Mesothelial cell of epicardium (in vitro differentiated cells): Measurements from ENCODE around the gene MS4A3. TPM values are rescaled to one million over a fixed set of nuclear protein-coding genes. Genes with fewer than 3 reads are reported as not detected.
"Not testable (repeated sequence)": the region's sequence is repeated elsewhere in the genome, so short reads cannot be mapped to it uniquely, and the experiment has no call there.

Source experiments
- DNase-seq, 2 experiments: peaks; one replicate each; pipeline ENCODE4 v3.0.0; 2021; ENCODE audit warnings: low spot score in 2 of 2; ENCODE audit not compliant: unreplicated experiment in 2 of 2
- H3K27ac Mint-ChIP-seq: 2 replicates; pipeline ENCODE4 v1.8.0; 2021; ENCODE audit warnings: mixed read lengths
- H3K27me3 Mint-ChIP-seq: 2 replicates; pipeline ENCODE4 v1.8.0; 2021; ENCODE audit warnings: low read depth, mixed read lengths
- H3K36me3 Mint-ChIP-seq: 2 replicates; pipeline ENCODE4 v1.8.0; 2021; ENCODE audit warnings: mixed read lengths
- H3K4me1 Mint-ChIP-seq: 2 replicates; pipeline ENCODE4 v1.8.0; 2021; ENCODE audit warnings: mixed read lengths
- H3K4me3 Mint-ChIP-seq: 2 replicates; pipeline ENCODE4 v1.8.0; 2021; ENCODE audit warnings: mild to moderate bottlenecking, moderate library complexity, mixed read lengths
- H3K9me3 Mint-ChIP-seq: 2 replicates; pipeline ENCODE4 v1.8.0; 2021; ENCODE audit warnings: mixed read lengths
- CTCF ChIP-seq: fragments of 200-600 bp; sonication (generic); IDR thresholded peaks from one replicate; pipeline ENCODE4 v1.5.0; 2021; ENCODE audit warnings: antibody characterized with exemption; ENCODE audit not compliant: unreplicated experiment
- total RNA-seq: library from RNA; stranded (reverse); gene quantifications from 3 replicates; pipeline ENCODE4 v1.2.1, GENCODE V29; 2021

MS4A3 gene
- total RNA-seq, 1 donor from 2014 or later: not detected

GRCh38 chr11:60059052-60059451, 2.6 kb downstream of the MS4A3 start:
- Mint-ChIP-seq H3K4me3 (no peak overlapping the region), H3K27me3 (peaks cover 20% of the 10 kb centered on the region), H3K27ac (no peak overlapping the region), H3K4me1 (no peaks in the 10 kb centered on the region), H3K36me3 (no peaks in the 10 kb centered on the region), H3K9me3 (peaks cover 3% of the 10 kb centered on the region)
- no peak for DNase-seq
- no peak for TF ChIP-seq CTCF

GRCh38 chr11:60059521-60060240, 3.2 kb downstream of the MS4A3 start:
- TF ChIP-seq CTCF: no peak
- H3K27ac Mint-ChIP-seq: no peak overlapping the region
- peaks cover 3% of the 10 kb centered on the region for H3K9me3 Mint-ChIP-seq
- H3K4me3 Mint-ChIP-seq: no peak overlapping the region
- DNase-seq: no peak
- H3K27me3 Mint-ChIP-seq: peaks cover 20% of the 10 kb centered on the region
- no peaks in the 10 kb centered on the region for H3K36me3 Mint-ChIP-seq
- no peaks in the 10 kb centered on the region for H3K4me1 Mint-ChIP-seq

- no peak for TF ChIP-seq CTCF
- Mint-ChIP-seq H3K36me3 (no peaks in the 10 kb centered on the region), H3K9me3 (peaks cover 3% of the 10 kb centered on the region), H3K27ac (no peak overlapping the region), H3K4me1 (no peaks in the 10 kb centered on the region), H3K4me3 (no peak overlapping the region), H3K27me3 (peaks cover 7% of the 10 kb centered on the region)
- DNase-seq: no peak
Measured at GRCh38 chr11:60064111-60064510, 7.6 kb downstream of the MS4A3 start.

GRCh38 chr11:60065801-60066200, 9.3 kb downstream of the MS4A3 start:
- no peak for DNase-seq
- TF ChIP-seq CTCF: no peak
- H3K27ac Mint-ChIP-seq: no peak overlapping the region
- no peaks in the 10 kb centered on the region for H3K36me3 Mint-ChIP-seq
- H3K4me1 Mint-ChIP-seq: no peaks in the 10 kb centered on the region
- no peaks in the 10 kb centered on the region for H3K9me3 Mint-ChIP-seq
- no peak overlapping the region for H3K4me3 Mint-ChIP-seq
- H3K27me3 Mint-ChIP-seq: peaks cover 7% of the 10 kb centered on the region

- H3K4me3 Mint-ChIP-seq: no peak overlapping the region
- DNase-seq: no peak
- no peak for TF ChIP-seq CTCF
- H3K4me1 Mint-ChIP-seq: no peaks in the 10 kb centered on the region
- no peaks in the 10 kb centered on the region for H3K36me3 Mint-ChIP-seq
- H3K27me3 Mint-ChIP-seq: no peaks in the 10 kb centered on the region
- no peak overlapping the region for H3K27ac Mint-ChIP-seq
- no peaks in the 10 kb centered on the region for H3K9me3 Mint-ChIP-seq
Measured at GRCh38 chr11:60069450-60069849, 13.0 kb downstream of the MS4A3 start.

GRCh38 chr11:60071644-60072043, 15.2 kb downstream of the MS4A3 start:
- not testable (repeated sequence) for H3K4me3 Mint-ChIP-seq, H3K27ac Mint-ChIP-seq, DNase-seq, H3K27me3 Mint-ChIP-seq, H3K36me3 Mint-ChIP-seq, H3K9me3 Mint-ChIP-seq, H3K4me1 Mint-ChIP-seq
